ENCODE data around the gene SRBD1. TPM values are rescaled to one million over a fixed set of nuclear protein-coding genes. Genes with fewer than 3 reads are reported as not detected.

Gene SRBD1
- polyA plus RNA-seq, 1 donor from 2014 or later, result 5.3 TPM

- TF ChIP-seq POLR2AphosphoS5 (IDR thresholded peaks at IDR 0.05) (no peak), CTCF (IDR thresholded peaks at IDR 0.05; ENCODE audit: poor library complexity, severe bottlenecking) (no peak), REST (IDR thresholded peaks at IDR 0.05; ENCODE audit: borderline replicate concordance) (no peak), EP300 (conservative IDR thresholded peaks at IDR 0.05; ENCODE audit: poor library complexity, severe bottlenecking) (no peak), TAF1 (IDR thresholded peaks at IDR 0.05; ENCODE audit: low read depth) (no peak), RAD21 (conservative IDR thresholded peaks at IDR 0.05) (no peak), SMC3 (conservative IDR thresholded peaks at IDR 0.05; ENCODE audit: poor library complexity) (no peak), EZH2 (IDR thresholded peaks at IDR 0.05; ENCODE audit: borderline replicate concordance, insufficient read depth, low read length, poor library complexity, severe bottlenecking) (no peak), MXI1 (conservative IDR thresholded peaks at IDR 0.05; ENCODE audit: poor library complexity, severe bottlenecking) (no peak)
- Histone ChIP-seq H2AFZ (ENCODE audit: low read depth, low read length) (no peak overlapping the region), H3K36me3 (ENCODE audit: insufficient read depth, low read length) (no peaks in the 10 kb centered on the region), H3K79me2 (replicated peaks; ENCODE audit: insufficient read depth, low read length) (no peaks in the 10 kb centered on the region), H3K27me3 (ENCODE audit: insufficient read depth, low read depth, low read length) (no peaks in the 10 kb centered on the region), H3F3A (ENCODE audit: insufficient read depth, low read length, poor library complexity, severe bottlenecking) (no peaks in the 10 kb centered on the region), H3K4me2 (ENCODE audit: low read length) (no peak overlapping the region), H3K9me3 (ENCODE audit: low read length) (no peaks in the 10 kb centered on the region), H3K9me2 (ENCODE audit: insufficient read depth, low read length) (no peaks in the 10 kb centered on the region), H4K20me1 (ENCODE audit: insufficient read depth) (no peaks in the 10 kb centered on the region), H3K27ac (ENCODE audit: low read length) (no peak overlapping the region), H3K9ac (ENCODE audit: low read length) (no peak overlapping the region), H3K4me3 (ENCODE audit: low read length) (no peak overlapping the region)
Measured at GRCh38 chr2:45577441-45577840, 33.6 kb downstream of the SRBD1 start.

GRCh38 chr2:45575881-45576280 is 35.2 kb downstream of the SRBD1 start:
- Histone ChIP-seq H3F3A (ENCODE audit: insufficient read depth, low read length, poor library complexity, severe bottlenecking) (no peaks in the 10 kb centered on the region), H3K36me3 (ENCODE audit: insufficient read depth, low read length) (no peaks in the 10 kb centered on the region), H3K27ac (ENCODE audit: low read length) (no peak overlapping the region), H3K27me3 (ENCODE audit: insufficient read depth, low read depth, low read length) (no peaks in the 10 kb centered on the region), H3K9me2 (ENCODE audit: insufficient read depth, low read length) (no peaks in the 10 kb centered on the region), H2AFZ (ENCODE audit: low read depth, low read length) (no peak overlapping the region), H3K9ac (ENCODE audit: low read length) (no peak overlapping the region), H3K79me2 (replicated peaks; ENCODE audit: insufficient read depth, low read length) (no peaks in the 10 kb centered on the region), H3K9me3 (ENCODE audit: low read length) (no peaks in the 10 kb centered on the region), H4K20me1 (ENCODE audit: insufficient read depth) (no peaks in the 10 kb centered on the region), H3K4me2 (ENCODE audit: low read length) (no peak overlapping the region), H3K4me3 (ENCODE audit: low read length) (no peak overlapping the region)
- TF ChIP-seq EP300 (conservative IDR thresholded peaks at IDR 0.05; ENCODE audit: poor library complexity, severe bottlenecking) (no peak), TAF1 (IDR thresholded peaks at IDR 0.05; ENCODE audit: low read depth) (no peak), SMC3 (conservative IDR thresholded peaks at IDR 0.05; ENCODE audit: poor library complexity) (no peak), REST (IDR thresholded peaks at IDR 0.05; ENCODE audit: borderline replicate concordance) (no peak), CTCF (IDR thresholded peaks at IDR 0.05; ENCODE audit: poor library complexity, severe bottlenecking) (no peak), POLR2AphosphoS5 (IDR thresholded peaks at IDR 0.05) (no peak), MXI1 (conservative IDR thresholded peaks at IDR 0.05; ENCODE audit: poor library complexity, severe bottlenecking) (no peak), EZH2 (IDR thresholded peaks at IDR 0.05; ENCODE audit: borderline replicate concordance, insufficient read depth, low read length, poor library complexity, severe bottlenecking) (no peak), RAD21 (conservative IDR thresholded peaks at IDR 0.05) (no peak)

Data from neural cell (in vitro differentiated cells).